Endothelial cell of umbilical vein (primary cell): ENCODE data around the gene EGR4. TPM values are rescaled to one million over a fixed set of nuclear protein-coding genes. Genes with fewer than 3 reads are reported as not detected.

ENCODE experiments used
- BruUV-seq: library from RNA; stranded (reverse); fragments of 400-500 nt; replicated peaks from 2 replicates; lab custom pipeline; 2021; lab: Mats Ljungman, UMichigan
- CTCF ChIA-PET: fragments of 300-600, 350-600 bp; sonication (Branson Sonifier 250); formaldehyde crosslinking; loops from one replicate; lab custom pipeline; 2021; ENCODE audit warnings: antibody characterized with exemption, inconsistent platforms; lab: Charles Lee
- POLR2A ChIA-PET: fragments of 300-600, 350-600 bp; sonication (Branson Sonifier 250); formaldehyde crosslinking; loops from one replicate; lab custom pipeline; 2021; ENCODE audit warnings: antibody characterized with exemption, inconsistent platforms; lab: Charles Lee
- DNase-seq: peaks from one replicate; pipeline ENCODE4 v3.0.0-alpha.2; 2011; ENCODE audit warnings: low read depth, low spot score
- FAIRE-seq: peaks from 2 replicates; lab custom pipeline; 2011; peaks lifted over from hg19 to GRCh38; lab: Jason Lieb, UNC
- H2AFZ ChIP-seq: 2 replicates; pipeline ENCODE4 v1.6.0; 2012; ENCODE audit warnings: low read depth, low read length, control low read depth, inconsistent platforms
- H3K27ac ChIP-seq: 2 replicates; pipeline ENCODE4 v1.5.1; 2011; ENCODE audit warnings: low read depth, mild to moderate bottlenecking, control low read depth, low read length, moderate library complexity; ENCODE audit not compliant: insufficient read depth
- H3K27me3 ChIP-seq, 2 experiments: 2 replicates each; pipeline versions ENCODE4 v1.6.0 to v1.6.1; 2011; ENCODE audit warnings: low read length in 2 of 2, mixed read lengths in 1 of 2; ENCODE audit not compliant: control insufficient read depth in 2 of 2, insufficient read depth in 2 of 2
- H3K36me3 ChIP-seq, 2 experiments: 2 replicates in 1 of 2; 3 replicates in 1 of 2; pipeline ENCODE4 v1.5.1; 2011; ENCODE audit warnings: low read length in 2 of 2, mild to moderate bottlenecking in 1 of 2, moderate library complexity in 1 of 2; ENCODE audit not compliant: control insufficient read depth in 2 of 2, insufficient read depth in 2 of 2; ENCODE audit errors: extremely low read depth in 1 of 2
- H3K4me1 ChIP-seq: 3 replicates; pipeline ENCODE4 v1.5.1; 2011; ENCODE audit warnings: mild to moderate bottlenecking, low read length; ENCODE audit not compliant: control insufficient read depth, insufficient read depth; ENCODE audit errors: extremely low read depth
- H3K4me2 ChIP-seq: 2 replicates; pipeline ENCODE4 v1.6.1; 2011; ENCODE audit warnings: low read length, control low read depth, mixed read lengths; ENCODE audit not compliant: insufficient read depth
- H3K4me3 ChIP-seq, 3 experiments: fragments of 200-600 bp in 1 of 3; sonication (generic), shearing (Covaris generic) in 1 of 3; replicated peaks in 1 of 3; 2 replicates each; pipeline ENCODE4 v1.5.1; 2011 to 2016; ENCODE audit warnings: control low read depth in 3 of 3, low read length in 3 of 3, mild to moderate bottlenecking in 2 of 3, inconsistent platforms in 1 of 3, low read depth in 1 of 3, moderate library complexity in 1 of 3; ENCODE audit not compliant: insufficient read depth in 1 of 3
- H3K79me2 ChIP-seq: 2 replicates; pipeline ENCODE4 v1.6.0; 2012; ENCODE audit warnings: low read length, inconsistent platforms; ENCODE audit not compliant: control insufficient read depth, insufficient read depth
- H3K9ac ChIP-seq: replicated peaks from 2 replicates; pipeline ENCODE3; 2011; ENCODE audit warnings: low read length, control low read depth; ENCODE audit not compliant: insufficient read depth; ENCODE audit errors: extremely low read depth
- H3K9me1 ChIP-seq: replicated peaks from 3 replicates; pipeline ENCODE4 v1.6.0; 2011; ENCODE audit warnings: mild to moderate bottlenecking, low read length; ENCODE audit not compliant: control insufficient read depth, insufficient read depth; ENCODE audit errors: extremely low read depth
- H3K9me3 ChIP-seq: replicated peaks from 2 replicates; pipeline ENCODE4 v1.5.1; 2012; ENCODE audit warnings: low read length, inconsistent platforms; ENCODE audit not compliant: control insufficient read depth, insufficient read depth
- H4K20me1 ChIP-seq: replicated peaks from 2 replicates; pipeline ENCODE3; 2011; ENCODE audit warnings: mild to moderate bottlenecking, low read length; ENCODE audit not compliant: control insufficient read depth, insufficient read depth; ENCODE audit errors: extremely low read depth
- EZH2 ChIP-seq: IDR thresholded peaks from 2 replicates; pipeline ENCODE4 v1.6.1; 2012; ENCODE audit warnings: borderline replicate concordance, low read depth, mild to moderate bottlenecking, moderate library complexity, low read length, inconsistent platforms; ENCODE audit not compliant: severe bottlenecking
- FOS ChIP-seq: IDR thresholded peaks from 2 replicates; pipeline ENCODE4 v1.6.1; 2011; ENCODE audit warnings: mild to moderate bottlenecking, low read length, moderate library complexity, borderline replicate concordance; ENCODE audit not compliant: insufficient read depth
- GATA2 ChIP-seq: IDR thresholded peaks from 2 replicates; pipeline ENCODE4 v1.7.0; 2011; ENCODE audit warnings: low read depth, mild to moderate bottlenecking, moderate library complexity, mixed read lengths, low read length; ENCODE audit not compliant: insufficient read length, insufficient read depth
- JUN ChIP-seq: IDR thresholded peaks from 2 replicates; pipeline ENCODE4 v1.6.1; 2011; ENCODE audit warnings: borderline replicate concordance, low read depth; ENCODE audit not compliant: insufficient read length, insufficient read depth
- MAX ChIP-seq: IDR thresholded peaks from 2 replicates; pipeline ENCODE4 v1.6.1; 2011; ENCODE audit not compliant: insufficient read depth, insufficient read length
- MYC ChIP-seq: IDR thresholded peaks from one replicate; pipeline ENCODE4 v1.6.1; 2011; ENCODE audit warnings: mild to moderate bottlenecking, low read depth, low read length
- POLR2A ChIP-seq: IDR thresholded peaks from 2 replicates; pipeline ENCODE4 v1.6.1; 2012; ENCODE audit warnings: low read depth, mild to moderate bottlenecking, control low read depth, low read length
- POLR2AphosphoS5 ChIP-seq: IDR thresholded peaks from 2 replicates; pipeline ENCODE4 v1.6.1; 2012; ENCODE audit warnings: low read depth, mild to moderate bottlenecking, control low read depth, low read length, moderate library complexity; ENCODE audit not compliant: insufficient read depth
- dilution Hi-C: fragments of 300-500 bp; cut with MboI; formaldehyde crosslinking; loops from one replicate; pipeline ENCODE4 v1.15.0; 2019; ENCODE audit warnings: low sequenced_read_pairs; ENCODE audit not compliant: extremely low pct_ligation_motif_present
- intact Hi-C: fragments of 100-400 bp; cut with micrococcal nuclease; formaldehyde crosslinking; loops from one replicate; pipeline ENCODE4 v1.10.0; 2022
- polyA plus RNA-seq, 4 experiments: library from polyadenylated mRNA; depleted of rRNA in 3 of 4; stranded (reverse) in 3 of 4; unstranded in 1 of 4; fragments of >200 nt; gene quantifications; 2 replicates each; pipeline versions ENCODE4 v1.2.1 to v1.2.3, GENCODE V29; 2011 to 2012; ENCODE audit warnings: missing spikeins in 1 of 4
- total RNA-seq: library from RNA; stranded (reverse); gene quantifications from 2 replicates; pipeline ENCODE4 v1.2.3, GENCODE V29; 2021
- TF ChIP-seq, protein P1 (sequence below), 2 donors: IDR thresholded peaks; 1 replicate in 1 of 2; 2 replicates in 1 of 2; pipeline ENCODE4 v1.5.1; 2011; ENCODE audit warnings: low read length in 2 of 2, mild to moderate bottlenecking in 2 of 2, moderate library complexity in 2 of 2, control low read depth in 1 of 2, inconsistent platforms in 1 of 2, low read depth in 1 of 2; ENCODE audit not compliant: insufficient read depth in 1 of 2; ENCODE audit errors: extremely low read depth in 1 of 2

Gene EGR4
- total and polyA plus RNA-seq, 2 donors (not counting 3 experiments of a cell fraction or from before 2014, with no cell fraction given), result not detected

DNA sequence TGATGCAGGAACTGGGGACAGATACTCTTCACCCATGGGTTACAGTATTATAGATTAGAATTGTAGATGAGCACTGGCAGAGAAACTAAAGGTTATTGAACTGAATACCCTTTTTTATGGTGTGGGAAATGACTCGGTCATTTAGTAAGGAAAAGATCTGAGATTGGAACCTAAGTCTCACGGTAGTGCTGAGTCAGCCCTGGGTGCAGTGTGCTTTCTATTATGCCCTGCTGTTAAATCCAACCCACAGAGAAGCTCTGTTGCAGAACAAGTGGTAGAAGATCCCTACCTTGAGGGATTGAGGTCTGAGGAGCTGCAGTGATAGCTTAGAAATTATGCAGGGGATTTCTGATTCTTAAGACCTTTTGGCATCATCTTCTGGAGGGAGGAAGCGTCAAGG, 46.5 kb downstream of the EGR4 start:
- H3K4me3 ChIP-seq, result no peak overlapping the region
- H3K79me2 ChIP-seq, result peaks cover 31% of the 10 kb centered on the region
- POLR2A ChIA-PET, result no interaction called here
- H3K4me1 ChIP-seq, result no peaks in the 10 kb centered on the region
- H2AFZ ChIP-seq, result no peak overlapping the region
- BruUV-seq, result no TSS peak
- peaks cover 46 to 61% of the 10 kb centered on the region in 2 experiments for H3K36me3 ChIP-seq
- no peak overlapping the region for H3K27ac ChIP-seq
- intact Hi-C loops, result no loop called here
- DNase-seq (no peak), FAIRE-seq (no peak)
- no peaks in the 10 kb centered on the region for H3K27me3 ChIP-seq
- H3K9me3 ChIP-seq, result no peaks in the 10 kb centered on the region
- no peaks in the 10 kb centered on the region for H3K9me1 ChIP-seq
- dilution Hi-C loops, result no loop called here
- TF ChIP-seq POLR2A, result no peak
- TF ChIP-seq POLR2AphosphoS5, result no peak
- TF ChIP-seq, protein P1, sequence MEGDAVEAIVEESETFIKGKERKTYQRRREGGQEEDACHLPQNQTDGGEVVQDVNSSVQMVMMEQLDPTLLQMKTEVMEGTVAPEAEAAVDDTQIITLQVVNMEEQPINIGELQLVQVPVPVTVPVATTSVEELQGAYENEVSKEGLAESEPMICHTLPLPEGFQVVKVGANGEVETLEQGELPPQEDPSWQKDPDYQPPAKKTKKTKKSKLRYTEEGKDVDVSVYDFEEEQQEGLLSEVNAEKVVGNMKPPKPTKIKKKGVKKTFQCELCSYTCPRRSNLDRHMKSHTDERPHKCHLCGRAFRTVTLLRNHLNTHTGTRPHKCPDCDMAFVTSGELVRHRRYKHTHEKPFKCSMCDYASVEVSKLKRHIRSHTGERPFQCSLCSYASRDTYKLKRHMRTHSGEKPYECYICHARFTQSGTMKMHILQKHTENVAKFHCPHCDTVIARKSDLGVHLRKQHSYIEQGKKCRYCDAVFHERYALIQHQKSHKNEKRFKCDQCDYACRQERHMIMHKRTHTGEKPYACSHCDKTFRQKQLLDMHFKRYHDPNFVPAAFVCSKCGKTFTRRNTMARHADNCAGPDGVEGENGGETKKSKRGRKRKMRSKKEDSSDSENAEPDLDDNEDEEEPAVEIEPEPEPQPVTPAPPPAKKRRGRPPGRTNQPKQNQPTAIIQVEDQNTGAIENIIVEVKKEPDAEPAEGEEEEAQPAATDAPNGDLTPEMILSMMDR (IDR thresholded peaks at IDR 0.05; ENCODE audit: extremely low read depth in 1 of 2, insufficient read depth in 1 of 2, low read depth in 1 of 2, low read length in 2 of 2), result no peak
- TF ChIP-seq FOS, result no peak
- TF ChIP-seq MYC, result no peak
- TF ChIP-seq JUN, result no peak
- TF ChIP-seq EZH2, result no peak
- no peak for TF ChIP-seq GATA2
- TF ChIP-seq MAX, result no peak
- no peak overlapping the region for H3K4me2 ChIP-seq
- H4K20me1 ChIP-seq, result peaks cover 6% of the 10 kb centered on the region
- CTCF ChIA-PET, result interaction anchor here (1.6 kb wide), 1 partner anchor 11 kb away, joined by 6 read pairs; no protein-coding TSS in a partner anchor
- no peak overlapping the region for H3K9ac ChIP-seq
